ENCODE data around the gene MIB1. TPM values are rescaled to one million over a fixed set of nuclear protein-coding genes. Genes with fewer than 3 reads are reported as not detected.
"Not testable (repeated sequence)": the region's sequence is repeated elsewhere in the genome, so short reads cannot be mapped to it uniquely, and the experiment has no call there.

Gene MIB1
- 78.9 TPM for polyA plus RNA-seq (ENCODE audit: insufficient read length)
- long read RNA-seq, donor 1, full-length matches to known transcripts: 1 of 20 reads
- long read RNA-seq, donor 1, partial matches to known transcripts: 19 of 20 reads
- long read RNA-seq, donor 1, other reads (novel, unspliced or antisense): 0 of 20 reads
- long read RNA-seq, donor 2, full-length matches to known transcripts: 4 of 4 reads
- long read RNA-seq, donor 2, partial matches to known transcripts: 0 of 4 reads
- long read RNA-seq, donor 2, other reads (novel, unspliced or antisense): 0 of 4 reads
- long read RNA-seq, donor 3, full-length matches to known transcripts: 5 of 5 reads
- long read RNA-seq, donor 3, partial matches to known transcripts: 0 of 5 reads
- long read RNA-seq, donor 3, other reads (novel, unspliced or antisense): 0 of 5 reads
- long read RNA-seq, donor 4: 0 reads
- long read RNA-seq, donor 5, full-length matches to known transcripts: 1 of 1 reads
- long read RNA-seq, donor 5, partial matches to known transcripts: 0 of 1 reads
- long read RNA-seq, donor 5, other reads (novel, unspliced or antisense): 0 of 1 reads
- long read RNA-seq, donor 6, full-length matches to known transcripts: 3 of 10 reads
- long read RNA-seq, donor 6, partial matches to known transcripts: 7 of 10 reads
- long read RNA-seq, donor 6, other reads (novel, unspliced or antisense): 0 of 10 reads
- long read RNA-seq, donor 7, full-length matches to known transcripts: 8 of 16 reads
- long read RNA-seq, donor 7, partial matches to known transcripts: 8 of 16 reads
- long read RNA-seq, donor 7, other reads (novel, unspliced or antisense): 0 of 16 reads
- long read RNA-seq, donor 8: 0 reads

DNA sequence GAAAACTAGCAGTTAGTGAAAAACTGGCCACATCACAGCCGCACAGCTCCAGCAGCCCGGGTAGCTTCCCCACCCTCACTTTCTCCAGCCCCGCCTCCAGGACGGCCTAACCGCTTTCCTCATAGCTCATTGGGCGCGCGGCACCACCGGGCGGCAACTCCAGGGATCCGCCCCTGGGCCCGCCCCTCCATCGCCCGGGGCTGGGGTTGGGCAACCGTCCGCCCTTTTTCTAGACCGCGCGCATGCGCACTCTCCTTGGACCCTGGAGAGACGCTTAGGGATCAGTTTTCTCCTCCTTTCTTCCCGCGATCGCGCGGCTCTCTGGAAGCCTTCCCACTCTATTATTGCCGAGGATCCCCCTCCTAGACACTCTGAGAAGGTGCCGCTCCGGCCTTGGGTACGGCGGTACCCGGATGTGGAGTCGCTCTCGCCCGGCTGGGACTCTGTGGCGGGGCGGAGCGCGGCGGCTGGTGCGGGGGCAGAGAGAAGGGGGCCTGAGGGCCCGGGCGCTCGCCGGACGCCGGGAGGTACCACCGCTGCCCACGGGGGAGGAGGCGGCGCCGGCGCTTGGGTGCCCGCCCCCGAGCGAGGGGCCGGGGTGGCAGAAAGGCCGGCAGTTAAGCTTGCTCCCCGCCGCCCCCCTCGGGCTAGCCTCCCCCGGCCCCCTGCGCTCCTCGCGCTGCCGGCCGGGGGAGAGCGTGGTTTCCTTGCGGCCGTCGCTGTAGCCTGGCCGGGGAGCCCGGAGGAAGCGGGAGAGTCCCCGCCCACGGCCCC lies at the start of gene MIB1:
MIB1 (plus strand) TSS at position 255 of the 774 bp plus-strand sequence. CDS start 792 bp downstream, outside the sequence.
- DNase-seq: peak; percentile 99

DNA sequence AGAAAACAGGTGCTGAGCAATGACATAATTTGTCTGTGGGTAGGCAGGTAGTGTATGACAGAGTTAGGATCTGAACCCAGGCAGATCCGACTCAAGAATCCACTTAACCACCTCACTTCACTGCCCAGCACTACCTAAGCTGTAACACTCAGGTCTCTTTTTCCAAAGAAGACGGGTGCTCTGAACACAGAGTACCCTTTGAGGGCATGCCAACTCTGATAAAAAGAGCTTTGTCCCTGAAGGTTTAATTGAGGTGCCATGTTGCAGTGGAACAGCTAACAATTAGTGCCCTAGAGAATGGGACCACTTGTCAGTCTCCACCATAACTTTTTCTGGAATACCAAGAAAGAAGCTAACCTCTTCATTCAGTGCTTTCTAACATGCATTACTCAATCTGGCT lies 47.3 kb upstream of the MIB1 start:
- DNase-seq: no peak

DNA sequence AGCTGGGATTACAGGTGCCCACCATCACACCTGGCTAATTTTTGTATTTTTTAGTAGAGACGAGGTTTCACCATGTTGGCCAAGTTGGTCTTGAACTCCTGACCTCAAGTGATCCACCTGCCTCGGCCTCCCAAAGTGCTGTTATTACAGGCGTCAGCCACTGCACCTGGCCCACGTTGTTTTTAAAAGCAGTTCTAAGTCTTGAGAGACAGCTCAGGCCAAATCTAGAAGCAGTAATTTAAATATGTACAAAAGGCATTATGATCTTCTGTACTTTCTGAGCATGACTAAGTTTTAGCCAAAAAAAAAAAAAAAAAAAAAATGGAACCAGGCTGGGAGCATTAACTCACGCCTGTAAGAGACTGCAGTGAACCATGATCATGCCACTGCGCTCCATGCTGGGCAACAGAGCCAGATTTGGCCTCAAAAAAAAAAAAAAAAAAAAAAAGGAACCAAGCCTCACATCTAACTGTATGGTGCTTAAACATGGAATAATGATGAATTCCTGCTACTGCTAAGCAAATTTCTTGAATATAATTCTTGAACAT lies 40.0 kb upstream of the MIB1 start:
- no peak for DNase-seq

DNA sequence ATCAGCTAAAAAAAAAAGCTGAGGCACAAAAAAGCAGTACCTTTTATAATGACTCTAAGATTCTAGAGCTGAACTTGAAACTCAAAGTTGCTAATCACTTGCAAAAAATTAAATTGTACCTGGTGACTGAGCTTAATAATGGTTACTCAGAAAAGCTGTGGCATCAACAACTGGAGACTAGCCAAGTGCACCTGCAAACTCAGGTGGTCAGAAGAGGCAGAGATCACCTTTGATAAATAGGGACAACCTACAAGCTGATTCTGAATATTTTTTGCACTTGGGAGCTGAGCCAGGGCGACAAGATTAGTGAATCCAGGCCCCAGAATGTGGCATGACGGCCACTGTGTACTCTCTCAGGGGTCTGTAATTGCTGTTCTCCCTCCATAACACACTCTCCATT lies 39.0 kb upstream of the MIB1 start:
- DNase-seq: no peak

DNA sequence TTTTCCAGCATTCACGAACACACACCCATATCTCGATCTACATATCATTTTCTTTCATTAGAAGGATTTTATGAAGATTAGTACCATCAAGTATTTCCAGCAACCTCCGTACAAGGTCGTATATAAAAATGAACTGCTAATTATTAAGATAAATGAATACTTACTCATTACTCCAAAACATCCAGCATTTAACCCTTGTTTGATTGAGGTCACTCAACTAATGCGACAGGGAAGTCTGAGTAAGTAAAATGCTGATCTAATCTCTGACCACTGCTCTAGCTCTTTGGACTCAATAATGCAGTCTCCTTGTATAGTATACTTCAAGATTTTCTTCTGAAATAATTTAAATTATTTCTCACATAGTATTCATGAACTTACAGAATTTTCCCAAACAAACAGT lies 38.0 kb upstream of the MIB1 start:
- DNase-seq: no peak

DNA sequence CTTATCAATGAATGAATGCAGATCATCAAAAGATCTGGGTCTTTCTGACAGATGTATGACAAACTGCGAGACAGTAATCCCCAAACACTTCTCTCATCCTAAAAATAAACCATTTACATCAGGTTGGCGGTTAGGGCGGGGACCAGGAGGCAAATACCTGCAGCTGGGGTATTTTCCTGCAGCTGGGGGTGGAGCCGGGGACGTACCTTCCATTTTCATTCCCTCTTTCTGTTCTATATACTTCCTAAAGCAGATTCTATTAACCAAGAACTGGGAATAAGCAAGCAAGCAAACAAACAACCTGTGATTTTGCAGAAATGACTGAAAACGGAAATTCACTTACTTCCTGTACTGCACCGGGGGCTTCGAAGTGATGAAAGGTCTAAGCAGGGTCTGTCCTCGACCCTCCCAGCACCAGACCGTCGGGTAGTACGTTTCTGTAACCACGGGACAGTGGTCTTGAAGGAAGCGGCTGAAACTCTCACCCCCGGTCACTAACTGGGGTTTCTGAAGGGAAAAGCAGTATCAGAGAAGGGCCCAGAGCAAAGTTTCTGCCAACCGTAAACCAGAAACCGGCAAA lies 37.3 kb upstream of the MIB1 start:
- no peak for DNase-seq

DNA sequence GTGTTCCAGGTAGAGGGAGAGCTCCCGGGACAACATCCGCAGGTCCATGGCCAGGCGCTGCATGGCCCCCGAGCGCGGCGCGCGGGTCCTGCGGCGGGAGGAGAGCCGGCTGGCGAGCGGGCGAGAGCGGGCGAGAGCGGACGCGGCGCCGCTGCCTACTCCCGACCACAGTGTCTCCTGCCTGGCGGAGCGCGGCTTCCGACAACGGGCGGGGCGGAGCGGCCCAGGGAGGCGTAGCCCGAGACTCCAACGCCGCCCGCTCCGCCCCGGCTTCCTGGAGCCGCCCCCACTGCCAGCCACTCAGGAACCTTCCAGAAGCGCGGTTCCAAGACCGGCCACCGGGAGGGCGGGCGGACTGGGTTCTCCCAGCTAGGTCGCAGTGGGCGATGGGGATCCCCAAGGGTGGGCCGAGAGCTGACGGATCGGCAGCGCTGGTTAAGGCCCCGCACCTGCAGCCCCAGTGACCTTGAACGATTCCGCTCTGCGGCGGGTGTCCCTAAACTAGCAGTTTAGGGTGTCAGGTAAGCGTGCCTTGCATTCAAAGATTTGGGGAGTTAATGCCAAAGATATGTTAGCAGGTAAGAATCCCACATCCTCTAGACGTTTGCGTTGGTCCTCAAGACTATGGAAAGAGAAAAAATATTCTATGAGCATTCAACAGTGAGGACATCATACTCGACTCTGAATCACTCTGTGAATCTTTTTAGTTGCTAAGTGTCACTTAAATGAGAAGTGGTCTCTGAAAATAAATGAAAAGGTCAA lies 35.8 kb upstream of the MIB1 start, which contains the start of gene ABHD3:
ABHD3 (minus strand) TSS at position 172 of the 762 bp plus-strand sequence; CDS start at position 63, 109 bp downstream.
- peak; percentile 90 for DNase-seq

DNA sequence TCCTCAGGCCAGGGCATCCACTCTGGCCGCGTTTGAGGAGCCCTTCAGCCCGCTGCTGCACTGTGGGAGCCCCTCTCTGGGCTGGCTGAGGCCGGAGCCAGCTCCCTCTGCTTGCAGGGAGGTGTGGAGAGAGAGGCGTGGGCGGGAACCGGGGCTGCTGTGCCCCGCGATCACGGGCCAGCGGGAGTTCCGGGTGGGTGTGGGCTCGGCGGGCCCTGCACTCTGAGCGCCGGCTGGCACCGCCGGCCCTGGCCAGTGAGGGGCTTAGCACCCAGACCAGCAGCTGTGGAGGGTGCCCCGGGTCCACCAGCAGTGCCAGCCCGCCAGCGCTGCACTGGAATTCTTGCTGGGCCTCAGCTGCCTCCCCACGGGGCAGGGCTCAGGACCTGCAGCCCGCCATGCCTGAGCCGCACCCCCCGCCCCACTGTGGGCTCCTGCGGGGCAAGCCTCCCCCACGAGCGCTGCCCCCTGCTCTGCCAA lies 34.2 kb upstream of the MIB1 start:
- DNase-seq: no peak

DNA sequence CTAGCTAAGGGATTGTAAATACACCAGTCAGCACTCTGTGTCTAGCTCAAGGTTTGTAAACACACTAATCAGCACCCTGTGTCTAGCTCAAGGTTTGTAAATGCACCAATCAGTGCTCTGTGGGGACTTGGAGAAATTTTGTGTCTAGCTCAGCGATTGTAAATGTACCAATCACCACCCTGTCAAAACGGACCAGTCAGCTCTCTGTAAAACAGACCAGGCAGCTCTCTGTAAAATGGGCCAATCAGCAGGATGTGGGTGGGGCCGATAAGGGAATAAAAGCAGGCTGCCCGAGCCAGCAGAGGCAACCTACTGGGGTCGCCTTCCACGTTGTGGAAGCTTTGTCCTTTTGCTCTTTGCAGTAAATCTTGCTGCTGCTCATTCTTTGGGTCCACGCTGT lies 33.5 kb upstream of the MIB1 start:
- DNase-seq: not testable (repeated sequence)

DNA sequence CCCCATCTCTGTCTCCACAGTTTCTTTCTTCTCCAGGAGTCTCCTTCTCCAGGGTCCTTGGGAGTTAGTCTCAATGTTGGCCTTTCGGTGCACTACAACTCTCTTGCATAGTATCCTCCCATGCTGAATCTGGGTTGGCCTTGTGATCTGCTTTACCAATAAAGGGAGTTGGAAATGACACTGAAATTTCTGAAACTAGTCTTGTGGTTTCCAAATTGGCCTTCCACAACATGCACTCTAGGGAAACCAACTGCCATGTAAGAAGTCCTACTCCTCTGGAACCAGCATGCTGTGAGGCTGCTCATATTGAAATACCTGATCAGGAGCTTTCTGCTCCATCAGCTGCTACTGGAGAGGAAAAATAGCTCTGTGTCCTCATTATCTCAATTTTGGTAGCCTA lies 26.1 kb upstream of the MIB1 start:
- DNase-seq: no peak

DNA sequence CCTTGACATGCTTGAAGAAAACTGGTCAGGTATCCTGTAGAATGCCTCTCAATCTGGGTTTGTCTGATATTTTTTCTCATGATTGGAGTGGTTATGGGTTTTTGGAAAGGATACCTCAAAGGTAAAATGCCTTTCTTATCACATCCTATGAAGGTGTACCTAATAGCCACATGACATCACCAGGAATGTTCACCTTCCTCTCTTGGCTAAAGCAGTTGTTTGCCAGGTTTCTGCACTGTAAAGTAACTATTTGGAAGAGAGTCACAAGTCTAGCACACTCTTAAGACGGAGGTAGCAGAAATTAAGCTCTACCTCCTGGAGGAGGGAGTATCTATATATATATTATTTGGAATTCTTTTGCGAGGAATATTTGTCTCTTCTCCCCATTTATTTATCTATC lies 17.9 kb upstream of the MIB1 start:
- DNase-seq: no peak

DNA sequence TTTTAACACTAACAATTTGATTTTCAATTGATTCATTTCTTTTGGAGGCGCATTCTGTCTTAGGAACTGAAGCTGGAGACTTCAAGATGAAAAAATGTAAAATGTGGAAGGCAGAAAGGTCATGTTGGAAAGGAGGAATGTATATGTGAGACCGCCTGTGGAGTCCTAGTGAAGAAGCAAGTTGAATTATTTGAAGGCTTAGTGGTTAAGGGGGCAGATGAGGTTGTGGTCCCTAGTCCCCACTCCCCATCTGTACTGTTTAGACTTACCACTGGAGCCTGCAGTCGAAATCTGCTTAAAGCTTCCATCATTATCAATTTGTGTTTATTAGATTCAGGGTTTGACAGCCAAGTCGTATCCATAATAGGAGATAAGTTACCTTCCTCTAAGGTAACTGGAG lies 15.4 kb upstream of the MIB1 start:
- no peak for DNase-seq

DNA sequence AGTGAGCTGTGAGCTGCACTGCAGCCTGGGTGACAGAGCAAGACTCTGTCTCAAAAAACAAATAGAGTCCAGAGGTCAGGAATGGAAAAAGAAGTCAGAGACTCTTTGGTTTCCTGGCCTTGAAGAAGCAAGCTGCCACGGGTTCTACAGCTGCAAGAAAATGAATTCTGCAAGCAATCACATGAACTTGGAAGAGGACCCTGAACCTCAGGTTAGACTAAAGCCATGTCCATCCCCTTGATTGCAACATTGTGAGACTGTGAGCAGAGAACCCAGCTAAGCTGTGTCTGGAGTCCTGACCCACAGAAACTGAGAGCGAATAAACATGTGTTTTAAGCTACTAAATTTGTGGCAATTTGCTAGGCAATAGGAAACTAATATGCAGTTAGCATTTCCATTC lies 12.9 kb upstream of the MIB1 start:
- no peak for DNase-seq

DNA sequence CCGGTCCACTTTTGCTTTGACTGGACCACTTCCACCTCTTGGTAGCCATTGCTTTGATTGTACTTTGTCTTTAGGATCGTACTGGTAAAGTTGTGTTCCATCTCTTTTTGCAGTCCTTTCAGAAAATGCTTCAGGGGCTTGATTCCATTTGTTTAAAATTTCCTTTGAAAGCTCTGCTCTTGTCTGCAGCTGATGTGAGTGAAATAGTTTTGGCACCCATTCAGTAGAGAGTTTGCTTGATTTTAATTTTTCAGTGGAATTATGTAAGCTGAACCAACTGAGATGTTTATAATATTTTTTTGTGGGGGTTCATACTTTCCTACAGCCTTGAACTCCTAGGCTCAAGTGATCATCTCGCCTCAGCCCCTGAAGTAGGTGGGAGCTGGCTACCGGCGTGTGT lies 7.6 kb upstream of the MIB1 start:
- no peak for DNase-seq

DNA sequence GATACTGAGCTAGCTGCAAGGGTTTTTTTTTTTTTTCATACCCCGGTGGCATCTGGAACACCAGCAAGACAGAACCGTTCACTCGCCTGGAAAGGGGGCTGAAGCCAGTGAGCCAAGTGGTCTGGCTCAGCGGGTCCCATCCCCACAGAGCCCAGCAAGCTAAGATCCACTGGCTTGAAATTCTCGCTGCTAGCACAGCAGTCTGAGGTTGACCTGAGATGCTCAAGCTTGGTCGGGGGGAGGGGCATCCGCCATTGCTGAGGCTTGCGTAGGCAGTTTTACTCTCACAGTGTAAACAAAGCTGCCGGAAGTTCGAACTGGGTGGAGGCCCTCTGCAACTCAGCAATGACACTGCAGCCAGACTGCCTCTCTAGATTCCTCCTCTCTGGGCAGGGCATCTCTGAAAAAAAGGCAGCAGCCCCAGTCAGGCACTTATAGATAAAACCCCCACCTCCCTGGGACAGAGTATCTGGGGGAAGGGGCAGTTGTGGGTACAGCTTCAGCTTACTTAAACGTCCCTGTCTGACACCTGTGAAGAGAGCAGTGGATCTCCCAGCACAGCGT lies 5.1 kb upstream of the MIB1 start:
- no peak for DNase-seq

DNA sequence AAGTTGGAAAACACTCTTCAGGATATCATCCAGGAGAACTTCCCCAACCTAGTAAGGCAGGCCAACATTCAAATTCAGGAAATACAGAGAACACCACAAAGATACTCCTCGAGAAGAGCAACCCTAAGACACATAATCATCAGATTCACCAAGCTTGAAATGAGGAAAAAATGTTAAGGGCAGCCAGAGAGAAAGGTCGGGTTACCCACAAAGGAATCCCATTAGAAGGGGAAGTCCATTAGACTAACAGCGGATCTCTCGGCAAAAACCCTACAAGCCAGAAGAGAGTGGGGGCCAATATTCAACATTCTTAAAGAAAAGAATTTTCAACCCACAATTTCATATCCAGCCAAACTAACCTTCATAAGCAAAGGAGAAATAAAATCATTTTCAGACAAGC lies 3.7 kb upstream of the MIB1 start:
- DNase-seq: not testable (repeated sequence)

DNA sequence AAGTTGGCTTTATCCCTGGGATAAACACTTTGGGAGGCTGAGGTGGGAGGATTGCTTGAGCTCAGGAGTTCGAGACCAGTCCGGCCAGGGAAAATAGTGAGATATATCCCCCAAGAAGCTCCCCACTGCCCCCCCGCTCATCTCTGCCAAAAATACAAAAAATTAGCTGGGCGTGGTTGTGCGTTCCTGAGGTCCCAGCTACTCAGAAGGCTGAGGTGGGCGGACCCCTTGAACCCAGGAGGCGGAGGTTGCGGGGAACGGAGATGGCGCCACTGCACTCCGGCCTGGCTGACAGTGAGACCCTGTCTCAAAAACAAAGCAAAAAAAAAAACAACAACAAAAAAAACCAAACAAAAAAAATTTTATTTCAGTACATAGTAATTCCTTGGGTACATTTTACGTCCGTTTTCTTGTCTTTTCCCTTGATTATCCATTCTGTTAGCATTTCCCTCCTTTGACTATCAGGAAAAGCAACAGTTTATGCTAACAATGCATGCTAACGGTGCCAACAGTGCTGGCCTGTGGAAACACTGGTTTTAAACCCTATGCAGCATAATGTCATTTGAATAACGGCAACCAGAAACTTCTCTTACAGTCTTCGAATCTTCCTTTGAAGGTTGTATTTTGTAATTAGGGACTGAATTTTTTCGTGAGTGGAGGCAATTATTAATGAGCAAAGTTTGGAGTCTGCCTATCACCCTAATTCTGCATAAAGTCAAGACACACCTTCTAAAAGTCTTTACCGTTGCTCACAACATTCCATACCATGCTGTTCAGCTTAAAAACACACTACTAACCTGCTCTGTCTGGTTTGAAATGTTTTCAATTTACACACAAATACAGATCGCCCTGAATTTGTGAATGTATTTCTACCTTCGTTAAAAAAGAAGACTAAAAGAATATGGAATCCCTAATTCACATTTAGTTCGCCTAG lies 721 bp upstream of the MIB1 start:
- DNase-seq: no peak

DNA sequence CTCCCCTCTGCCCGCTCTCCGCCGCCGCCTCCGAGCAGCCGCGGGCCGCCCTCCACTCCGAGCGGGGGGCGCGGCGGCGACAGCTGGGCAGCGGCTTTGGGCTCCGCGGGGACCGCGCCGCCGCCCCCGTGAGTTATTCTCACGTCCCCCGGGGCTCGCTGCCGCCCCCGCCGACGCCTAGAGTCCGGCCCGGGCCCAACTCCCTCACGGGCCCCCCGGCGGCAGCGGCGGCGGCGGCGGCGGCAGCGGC lies 645 bp downstream of the MIB1 start:
- DNase-seq: no peak

DNA sequence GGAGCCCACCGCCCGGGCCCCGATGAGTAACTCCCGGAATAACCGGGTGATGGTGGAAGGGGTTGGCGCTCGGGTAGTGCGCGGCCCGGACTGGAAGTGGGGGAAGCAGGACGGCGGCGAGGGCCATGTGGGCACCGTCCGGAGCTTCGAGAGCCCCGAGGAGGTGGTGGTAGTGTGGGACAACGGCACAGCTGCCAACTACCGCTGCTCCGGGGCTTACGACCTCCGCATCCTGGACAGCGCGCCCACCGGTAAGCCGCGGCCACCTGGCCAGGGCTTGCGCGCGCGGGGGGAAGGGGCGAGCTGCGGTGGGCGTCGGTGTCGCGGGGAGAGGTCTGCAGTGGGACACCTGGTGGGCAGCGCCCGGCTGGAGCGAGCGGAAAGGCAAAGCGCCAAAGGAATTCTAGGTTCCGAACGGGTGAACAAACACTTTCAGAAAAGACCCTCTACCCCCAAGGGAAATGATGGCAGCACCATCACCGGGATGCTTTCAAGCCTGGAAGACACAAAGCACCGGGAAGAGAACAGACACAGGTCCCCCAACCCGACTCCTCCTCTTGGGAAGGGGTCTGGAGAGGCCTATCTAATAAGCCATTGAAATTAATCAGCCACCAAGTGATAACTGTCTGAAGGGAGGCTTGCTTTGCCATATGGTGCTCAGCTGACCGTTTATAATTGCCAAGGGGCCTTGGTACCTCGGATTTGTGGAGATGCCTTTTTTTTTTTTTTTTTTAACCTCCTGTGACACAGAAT lies 1.1 kb downstream of the MIB1 start:
- DNase-seq: peak; percentile 34

All from left kidney (tissue), 8 donors.